ENCODE measurements around the gene C9orf50. TPM values are rescaled to one million over a fixed set of nuclear protein-coding genes. Genes with fewer than 3 reads are reported as not detected.
"Not testable (repeated sequence)": the region's sequence is repeated elsewhere in the genome, so short reads cannot be mapped to it uniquely, and the experiment has no call there.

C9orf50 gene
- total RNA-seq, 3 donors from 2014 or later: not detected

DNA sequence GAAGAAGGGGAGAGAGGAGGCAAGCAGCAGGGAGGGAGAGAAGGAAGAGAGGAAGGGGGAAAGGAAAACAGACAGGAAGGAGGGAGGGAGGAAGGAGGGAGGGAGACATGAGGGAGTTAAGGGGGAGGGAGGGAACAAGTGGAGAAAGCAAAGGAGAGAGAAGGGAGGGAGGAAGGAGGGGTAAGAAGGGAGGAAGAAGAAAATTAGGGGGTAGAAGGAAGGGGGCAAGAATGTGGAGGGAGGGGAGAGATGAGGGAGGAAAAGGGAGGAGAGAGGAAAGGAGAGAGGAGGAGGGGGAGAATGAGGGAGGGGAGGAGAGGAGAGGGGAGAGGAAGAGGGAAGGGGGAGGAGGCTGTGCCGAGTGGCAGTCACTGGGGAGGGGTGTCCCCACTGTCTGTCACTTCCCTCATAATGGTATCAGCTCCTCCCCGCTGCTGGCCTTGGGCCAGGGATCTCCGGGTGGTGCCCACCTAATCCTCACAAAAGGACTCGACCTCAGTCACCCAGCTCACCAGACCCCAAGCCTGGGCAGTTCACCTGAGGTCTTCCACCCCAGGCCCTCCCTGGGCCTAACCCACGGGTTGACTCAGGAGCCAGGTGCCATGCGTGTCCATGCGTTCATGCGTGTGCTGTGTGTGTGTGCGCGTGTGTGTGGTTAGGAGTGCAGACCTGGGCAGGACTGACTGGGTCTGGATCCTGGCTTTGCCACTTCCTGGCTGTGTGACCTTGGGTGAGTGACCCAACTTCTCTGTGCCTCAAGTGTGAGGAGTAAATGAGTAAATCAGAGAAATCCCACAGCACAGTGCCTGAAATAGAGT lies 18.1 kb downstream of the C9orf50 start:
- ATAC-seq (no peak), DNase-seq (no peak)
- H3K4me3 Mint-ChIP-seq: no peak overlapping the region
- no peaks in the 10 kb centered on the region for H3K9me3 Mint-ChIP-seq
- no peaks in the 10 kb centered on the region for H3K36me3 Mint-ChIP-seq (ENCODE audit: insufficient read depth)
- peaks cover 5% of the 10 kb centered on the region for H3K27me3 Mint-ChIP-seq (ENCODE audit: low read depth)
- peaks cover 27% of the 10 kb centered on the region for H3K4me1 Mint-ChIP-seq (ENCODE audit: low read depth)

DNA sequence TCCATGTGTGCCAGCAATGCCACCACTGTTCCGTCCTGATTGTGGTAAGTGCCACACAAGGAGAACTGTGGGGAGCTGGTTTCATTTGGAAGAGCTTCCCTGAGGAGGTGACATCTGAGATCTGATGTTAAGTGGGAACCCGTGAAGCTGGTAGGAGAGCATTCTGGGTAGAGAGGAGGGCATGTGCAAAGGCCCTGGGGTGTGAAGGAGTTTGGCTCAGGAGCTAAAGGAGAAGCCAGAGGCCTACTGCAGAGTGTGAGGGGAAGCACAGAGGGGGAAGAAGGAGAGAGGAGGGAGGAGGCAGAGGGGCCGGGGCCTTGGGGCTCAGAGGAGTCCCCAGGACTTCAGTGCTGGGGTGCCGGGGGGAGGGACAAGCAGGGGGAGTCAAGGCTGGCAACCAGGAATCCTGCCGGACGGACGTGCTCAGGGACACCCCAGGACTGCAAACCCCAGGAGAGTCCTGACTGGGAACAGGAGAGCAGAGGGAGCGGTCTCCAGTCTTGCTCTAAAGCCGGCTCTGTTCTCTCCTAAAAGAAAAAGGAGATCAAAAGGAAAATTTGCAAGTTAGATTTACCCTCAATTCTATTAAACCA lies 19.7 kb downstream of the C9orf50 start:
- Mint-ChIP-seq H3K27me3 (ENCODE audit: low read depth) (peaks cover 5% of the 10 kb centered on the region), H3K4me1 (ENCODE audit: low read depth) (peaks cover 23% of the 10 kb centered on the region), H3K36me3 (ENCODE audit: insufficient read depth) (no peaks in the 10 kb centered on the region), H3K9me3 (no peaks in the 10 kb centered on the region), H3K4me3 (no peak overlapping the region)
- no peak for DNase-seq
- ATAC-seq: no peak

GRCh38 chr9:129598089-129598596 lies 22.8 kb downstream of the C9orf50 start:
- Mint-ChIP-seq H3K36me3 (ENCODE audit: insufficient read depth) (no peaks in the 10 kb centered on the region), H3K9me3 (no peaks in the 10 kb centered on the region), H3K4me3 (peak overlapping the region; percentile 26), H3K4me1 (ENCODE audit: low read depth) (peaks cover 16% of the 10 kb centered on the region), H3K27me3 (ENCODE audit: low read depth) (peaks cover 5% of the 10 kb centered on the region)
- DNase-seq (no peak), ATAC-seq (peak in 1 of 2 donors; percentile 20)

- Mint-ChIP-seq H3K4me3 (peak overlapping the region; percentile 26), H3K36me3 (ENCODE audit: insufficient read depth) (no peaks in the 10 kb centered on the region), H3K27me3 (ENCODE audit: low read depth) (peaks cover 5% of the 10 kb centered on the region), H3K4me1 (ENCODE audit: low read depth) (peaks cover 15% of the 10 kb centered on the region), H3K9me3 (no peaks in the 10 kb centered on the region)
- ATAC-seq (peak; percentile 64 to 75), DNase-seq (no peak)
Measured at GRCh38 chr9:129597355-129598088, 23.4 kb downstream of the C9orf50 start.

GRCh38 chr9:129596541-129597331 lies 24.2 kb downstream of the C9orf50 start:
- H3K4me1 Mint-ChIP-seq (ENCODE audit: low read depth): peaks cover 15% of the 10 kb centered on the region
- ATAC-seq (peak in 1 of 2 donors; percentile 19), DNase-seq (no peak)
- no peaks in the 10 kb centered on the region for H3K9me3 Mint-ChIP-seq
- H3K27me3 Mint-ChIP-seq (ENCODE audit: low read depth): peaks cover 5% of the 10 kb centered on the region
- H3K4me3 Mint-ChIP-seq: no peak overlapping the region
- H3K36me3 Mint-ChIP-seq (ENCODE audit: insufficient read depth): no peaks in the 10 kb centered on the region

- no peak overlapping the region for H3K4me3 Mint-ChIP-seq
- peaks cover 15% of the 10 kb centered on the region for H3K4me1 Mint-ChIP-seq (ENCODE audit: low read depth)
- no peaks in the 10 kb centered on the region for H3K9me3 Mint-ChIP-seq
Measured at GRCh38 chr9:129595903-129596540, 24.9 kb downstream of the C9orf50 start.

DNA sequence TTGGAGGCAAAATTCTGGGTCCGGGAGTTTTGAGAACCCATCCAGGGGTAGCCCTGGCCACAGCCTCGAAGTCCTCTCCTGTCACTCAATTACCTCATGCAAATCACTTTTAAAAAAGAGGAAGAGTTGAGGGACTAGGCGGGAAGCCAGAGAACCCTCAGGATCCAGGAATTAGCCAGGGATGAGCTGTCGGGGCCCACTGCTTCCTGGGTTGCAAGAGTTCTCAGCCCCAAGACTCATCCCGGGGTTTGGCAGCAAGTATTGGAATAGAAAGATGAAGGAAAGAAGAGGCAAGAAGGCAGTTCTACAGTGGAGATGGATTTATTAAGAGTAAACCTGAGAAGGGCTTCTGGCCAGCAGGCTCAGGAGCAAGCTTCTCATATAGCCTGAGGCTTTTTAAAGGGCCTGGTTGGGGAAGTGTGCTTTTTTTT lies 25.6 kb downstream of the C9orf50 start:
- Mint-ChIP-seq H3K9me3 (no peaks in the 10 kb centered on the region), H3K4me3 (no peak overlapping the region), H3K4me1 (ENCODE audit: low read depth) (peaks cover 15% of the 10 kb centered on the region), H3K27me3 (ENCODE audit: low read depth) (peaks cover 8% of the 10 kb centered on the region), H3K36me3 (ENCODE audit: insufficient read depth) (no peaks in the 10 kb centered on the region)
- DNase-seq (no peak), ATAC-seq (no peak)

More at GRCh38 chr9:129595903-129596540, 24.9 kb downstream of the C9orf50 start:
- H3K27me3 Mint-ChIP-seq (ENCODE audit: low read depth): peaks cover 5% of the 10 kb centered on the region
- no peak for ATAC-seq
- no peaks in the 10 kb centered on the region for H3K36me3 Mint-ChIP-seq (ENCODE audit: insufficient read depth)
- DNase-seq: no peak

DNA sequence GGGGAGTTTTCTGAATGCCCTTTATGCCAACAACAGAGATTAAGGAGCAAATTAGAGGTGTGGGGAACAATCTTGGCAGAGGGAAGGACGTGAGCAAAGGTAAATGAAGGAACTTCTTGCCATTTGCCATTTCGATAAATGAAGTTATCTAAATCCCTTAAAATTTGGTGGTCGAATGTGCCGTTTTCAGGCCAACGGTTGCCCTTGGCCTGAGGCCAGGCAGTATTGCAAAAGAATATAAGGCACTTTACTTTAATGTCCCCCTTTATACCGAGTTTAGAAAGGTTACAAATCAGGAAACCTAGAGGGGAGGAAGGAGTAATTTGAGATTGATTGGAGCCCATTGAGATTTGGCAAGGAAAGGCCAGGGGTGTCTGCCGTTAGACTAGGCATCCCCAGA lies 26.3 kb downstream of the C9orf50 start:
- DNase-seq (no peak), ATAC-seq (no peak)
- no peak overlapping the region for H3K4me3 Mint-ChIP-seq
- peaks cover 15% of the 10 kb centered on the region for H3K4me1 Mint-ChIP-seq (ENCODE audit: low read depth)
- no peaks in the 10 kb centered on the region for H3K36me3 Mint-ChIP-seq (ENCODE audit: insufficient read depth)
- no peaks in the 10 kb centered on the region for H3K9me3 Mint-ChIP-seq
- peaks cover 11% of the 10 kb centered on the region for H3K27me3 Mint-ChIP-seq (ENCODE audit: low read depth)

GRCh38 chr9:129592790-129593189 lies 28.1 kb downstream of the C9orf50 start:
- H3K36me3 Mint-ChIP-seq (ENCODE audit: insufficient read depth); H3K4me3 Mint-ChIP-seq; H3K4me1 Mint-ChIP-seq (ENCODE audit: low read depth); H3K27me3 Mint-ChIP-seq (ENCODE audit: low read depth); DNase-seq; H3K9me3 Mint-ChIP-seq; ATAC-seq: not testable (repeated sequence)

- Mint-ChIP-seq H3K9me3 (no peaks in the 10 kb centered on the region), H3K4me3 (no peak overlapping the region)
- ATAC-seq: no peak
Measured at GRCh38 chr9:129591916-129592315, 29.0 kb downstream of the C9orf50 start.

DNA sequence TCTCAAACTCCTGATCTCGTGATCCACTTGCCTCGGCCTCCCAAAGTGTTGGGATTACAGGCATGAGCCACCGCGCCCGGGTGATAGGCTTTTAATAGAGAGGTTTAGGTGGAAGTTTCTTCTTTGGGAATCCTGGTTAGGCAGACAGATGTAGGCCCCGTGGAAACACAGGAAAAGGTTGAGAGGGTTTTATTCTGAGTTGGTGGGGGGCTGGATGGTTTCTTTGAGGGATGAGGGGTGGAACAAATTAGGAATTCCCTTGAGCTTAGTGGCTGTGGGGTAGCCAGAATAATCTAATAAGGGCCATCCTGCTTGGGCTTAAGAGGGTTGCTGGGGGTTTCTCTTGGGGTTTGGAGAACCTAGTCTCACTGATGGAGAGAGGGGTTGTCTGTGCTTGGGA lies 30.4 kb downstream of the C9orf50 start:
- DNase-seq: no peak
- ATAC-seq: no peak
- Mint-ChIP-seq H3K4me3 (no peak overlapping the region), H3K4me1 (ENCODE audit: low read depth) (no peaks in the 10 kb centered on the region), H3K27me3 (ENCODE audit: low read depth) (peaks cover 6% of the 10 kb centered on the region), H3K9me3 (no peaks in the 10 kb centered on the region), H3K36me3 (ENCODE audit: insufficient read depth) (no peaks in the 10 kb centered on the region)

More at GRCh38 chr9:129591916-129592315, 29.0 kb downstream of the C9orf50 start:
- Mint-ChIP-seq H3K36me3 (ENCODE audit: insufficient read depth) (no peaks in the 10 kb centered on the region), H3K4me1 (ENCODE audit: low read depth) (peaks cover 6% of the 10 kb centered on the region), H3K27me3 (ENCODE audit: low read depth) (peaks cover 6% of the 10 kb centered on the region)
- DNase-seq: no peak

DNA sequence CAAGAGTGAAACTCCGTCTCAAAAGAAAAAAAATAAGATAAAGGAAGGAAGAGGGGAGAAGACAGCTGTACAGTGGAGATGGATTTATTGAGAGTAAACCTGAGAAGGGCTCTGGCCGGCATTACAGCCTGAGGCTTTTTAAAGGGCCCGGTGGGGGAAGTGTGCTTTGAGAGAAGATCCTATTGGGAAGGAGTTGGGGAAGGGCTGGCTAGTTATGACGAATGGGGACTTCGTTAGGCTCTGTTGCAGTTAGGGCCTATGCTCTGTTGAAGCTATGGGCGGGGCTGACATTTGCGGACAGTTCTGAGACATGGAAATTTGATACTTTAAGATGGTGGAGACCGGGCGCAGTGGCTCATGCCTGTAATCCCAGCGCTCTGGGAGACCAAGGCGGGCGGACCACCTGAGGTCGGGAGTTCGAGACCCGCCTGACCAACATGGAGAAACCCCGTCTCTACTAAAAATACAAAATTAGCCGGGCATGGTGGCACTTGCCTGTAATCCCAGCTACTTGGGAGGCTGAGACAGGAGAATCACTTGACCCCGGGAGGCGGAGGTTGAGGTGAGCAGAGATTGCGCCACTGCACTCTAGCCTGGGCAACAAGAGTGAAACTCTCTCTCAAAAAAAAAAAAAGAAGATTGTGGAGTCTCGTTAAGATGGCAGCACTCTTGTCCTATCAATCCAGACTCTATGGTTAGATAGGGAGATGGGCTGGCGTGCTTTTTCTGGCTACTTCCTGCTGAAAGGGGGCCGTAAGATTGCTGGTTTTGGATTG lies 33.2 kb downstream of the C9orf50 start:
- H3K36me3 Mint-ChIP-seq (ENCODE audit: insufficient read depth): no peaks in the 10 kb centered on the region
- H3K4me3 Mint-ChIP-seq: no peak overlapping the region
- H3K27me3 Mint-ChIP-seq (ENCODE audit: low read depth): peaks cover 6% of the 10 kb centered on the region
- peaks cover 17% of the 10 kb centered on the region for H3K4me1 Mint-ChIP-seq (ENCODE audit: low read depth)
- no peaks in the 10 kb centered on the region for H3K9me3 Mint-ChIP-seq
- ATAC-seq (no peak), DNase-seq (no peak)

GRCh38 chr9:129586685-129587084 lies 34.2 kb downstream of the C9orf50 start:
- H3K9me3 Mint-ChIP-seq: no peaks in the 10 kb centered on the region

More at GRCh38 chr9:129586685-129587084, 34.2 kb downstream of the C9orf50 start:
- H3K27me3 Mint-ChIP-seq (ENCODE audit: low read depth): peaks cover 6% of the 10 kb centered on the region
- ATAC-seq: no peak
- H3K4me1 Mint-ChIP-seq (ENCODE audit: low read depth): peaks cover 25% of the 10 kb centered on the region
- H3K36me3 Mint-ChIP-seq (ENCODE audit: insufficient read depth): no peaks in the 10 kb centered on the region
- no peak overlapping the region for H3K4me3 Mint-ChIP-seq
- no peak for DNase-seq

All from activated T-cell treated with anti-CD3 and anti-CD28 coated beads, Interleukin-2, amount 50 U/mL, for 4 hours (primary cell).